K562 (cell line): Measurements from ENCODE around the gene PRSS21. TPM values are rescaled to one million over a fixed set of nuclear protein-coding genes. Genes with fewer than 3 reads are reported as not detected.
A peak's percentile ranks its signal among the peaks of the same experiment; 100 is the strongest.

Source experiments
- ATF1 ChIP-seq, 2 experiments: fragments of 450-650 bp in 1 of 2; IDR thresholded peaks; 2 replicates each; pipeline ENCODE4 v1.6.1; 2016; ENCODE audit warnings: missing compliant biosample characterization in 1 of 2, missing genetic modification characterization in 1 of 2
- GABPB2 ChIP-seq: fragments of 250-450 bp; sonication (Bioruptor Pico); conservative IDR thresholded peaks from 2 replicates; pipeline ENCODE4 v1.5.1; 2021; ENCODE audit warnings: mild to moderate bottlenecking
- HSF4 ChIP-seq: fragments of 250-450 bp; sonication (Bioruptor Pico); IDR thresholded peaks from 2 replicates; pipeline ENCODE4 v2.1.2; 2022; ENCODE audit warnings: mild to moderate bottlenecking, moderate library complexity, borderline replicate concordance
- MGA ChIP-seq: fragments of 450-650 bp; IDR thresholded peaks from 2 replicates; pipeline ENCODE4 v1.6.1; 2016; ENCODE audit warnings: mild to moderate bottlenecking, moderate library complexity
- NR2F6 ChIP-seq: fragments of 450-650 bp; formaldehyde crosslinking; IDR thresholded peaks from 2 replicates; pipeline ENCODE4 v1.4.0; 2020; ENCODE audit warnings: mild to moderate bottlenecking
- SIN3A ChIP-seq, 2 experiments: fragments of 150-350 bp in 1 of 2; IDR thresholded peaks; 2 replicates each; pipeline ENCODE4 v1.6.1; 2011 to 2016; ENCODE audit warnings: borderline replicate concordance in 2 of 2, low read depth in 2 of 2, low read length in 2 of 2, mild to moderate bottlenecking in 2 of 2, moderate library complexity in 2 of 2; ENCODE audit not compliant: control insufficient read depth in 1 of 2
- UBTF ChIP-seq, 2 experiments: IDR thresholded peaks; 2 replicates each; pipeline ENCODE4 v1.6.1; 2012; ENCODE audit warnings: improper control_type of control experiment in 2 of 2, low read depth in 2 of 2, low read length in 2 of 2, borderline replicate concordance in 1 of 2
- ZBTB8A ChIP-seq: fragments of 450-650 bp; IDR thresholded peaks from 2 replicates; pipeline ENCODE4 v1.6.1; 2018; ENCODE audit warnings: mild to moderate bottlenecking, moderate library complexity; ENCODE audit not compliant: partially characterized antibody
- ZNF431 ChIP-seq: sonication (generic); formaldehyde crosslinking; IDR thresholded peaks from 2 replicates; pipeline ENCODE4 v1.8.0; 2022; ENCODE audit warnings: mild to moderate bottlenecking, missing genetic modification reagents
- ZNF449 ChIP-seq: fragments of 250-450 bp; sonication (Bioruptor Pico); IDR thresholded peaks from 2 replicates; pipeline ENCODE4 v1.8.0; 2022; ENCODE audit warnings: moderate library complexity, mild to moderate bottlenecking, inconsistent platforms
- ZSCAN29 ChIP-seq: fragments of 450-650 bp; IDR thresholded peaks from 2 replicates; pipeline ENCODE4 v1.6.1; 2017
- polyA plus RNA-seq, 8 experiments: library from polyadenylated mRNA; depleted of rRNA in 4 of 8; stranded (reverse) in 5 of 8; unstranded in 3 of 8; fragments of >200 nt; fragmentation: Nextera tagmentation in 2 of 8; fragmentation: Illumina TruSeq in 1 of 8; extraction: Ambion mirVana in 2 of 8; extraction: Trizol in 1 of 8; gene quantifications; 2 replicates each; pipeline versions ENCODE4 v1.2.1 to v1.2.3, GENCODE V29; 2011 to 2014; ENCODE audit warnings: inconsistent platforms in 1 of 8, missing spikeins in 1 of 8
- total RNA-seq, 7 experiments: library from RNA; depleted of rRNA in 6 of 7; stranded (reverse); fragments of >200 nt in 6 of 7; fragmentation: Illumina TruSeq in 2 of 7; extraction: Trizol in 2 of 7; gene quantifications; 2 replicates each; pipeline versions ENCODE4 v1.2.1 to v1.2.3, GENCODE V29; 2011 to 2021; ENCODE audit warnings: low replicate concordance in 1 of 7

The PRSS21 gene
- total and polyA plus RNA-seq, 9 of the 15 experiments (the other 6 are each of a cell fraction or from before 2014, with no cell fraction given): 12.1 to 121 (median 61.3) TPM

GRCh38 chr16:2867987-2868789, 51.2 kb downstream of the PRSS21 start (continued):
- TF ChIP-seq ZNF449 (CRISPR knock-in tag): peak; percentile 88
- TF ChIP-seq SIN3A (IDR thresholded peaks at IDR 0.05; ENCODE audit: borderline replicate concordance in 2 of 2, control insufficient read depth in 1 of 2, low read depth in 2 of 2, low read length in 2 of 2): peak; percentile 13 to 75; a peak in 1 of 4 replicates
- TF ChIP-seq UBTF (IDR thresholded peaks at IDR 0.05; ENCODE audit: borderline replicate concordance in 1 of 2, low read depth in 2 of 2, low read length in 2 of 2): peak in 1 of 2 experiments; percentile 65; a peak in 1 of 4 replicates
- TF ChIP-seq HSF4: peak; percentile 87; the same call in 1 of the 2 replicates
- TF ChIP-seq ZNF431 (CRISPR knock-in tag): no peak
- TF ChIP-seq GABPB2 (CRISPR knock-in tag): no peak
- peak; percentile 57 for TF ChIP-seq MGA
- no peak for TF ChIP-seq ZBTB8A
- no peak for TF ChIP-seq ATF1 (CRISPR knock-in tag; IDR thresholded peaks at IDR 0.05)
- TF ChIP-seq ATF1 (tag; IDR thresholded peaks at IDR 0.05): peak; percentile 84
- TF ChIP-seq ZSCAN29: no peak
- no peak for TF ChIP-seq NR2F6 (CRISPR knock-in tag)
